Adipocyte (in vitro differentiated cells): ENCODE measurements around the gene DRG1.
"Not testable (repeated sequence)": the region's sequence is repeated elsewhere in the genome, so short reads cannot be mapped to it uniquely, and the experiment has no call there.

Experiments
- DNase-seq: peaks from one replicate; pipeline ENCODE4 v3.0.0-alpha.2; 2015; ENCODE audit warnings: low read depth
- H3K27me3 ChIP-seq: replicated peaks from 2 replicates; pipeline ENCODE4 v1.7.0; 2013; ENCODE audit warnings: mild to moderate bottlenecking, low read length, moderate library complexity; ENCODE audit not compliant: control insufficient read depth, insufficient read depth
- H3K36me3 ChIP-seq: 2 replicates; pipeline ENCODE4 v1.7.0; 2013; ENCODE audit warnings: low read length, mild to moderate bottlenecking, moderate library complexity; ENCODE audit not compliant: control insufficient read depth, insufficient read depth, severe bottlenecking
- H3K4me1 ChIP-seq: 2 replicates; pipeline ENCODE4 v1.7.0; 2013; ENCODE audit warnings: mild to moderate bottlenecking, low read length, moderate library complexity; ENCODE audit not compliant: control insufficient read depth, insufficient read depth
- H3K4me3 ChIP-seq: 2 replicates; pipeline ENCODE4 v1.7.0; 2013; ENCODE audit warnings: mild to moderate bottlenecking, low read length, moderate library complexity
- H3K9ac ChIP-seq: 2 replicates; pipeline ENCODE4 v1.7.0; 2013; ENCODE audit warnings: mild to moderate bottlenecking, low read length, moderate library complexity
- H3K9me3 ChIP-seq: 2 replicates; pipeline ENCODE4 v1.7.0; 2013; ENCODE audit warnings: mild to moderate bottlenecking, low read length, moderate library complexity; ENCODE audit not compliant: control insufficient read depth

The DRG1 gene

GRCh38 chr22:31474743-31475142 is 75.3 kb downstream of the DRG1 start:
- H3K9me3 ChIP-seq = no peaks in the 10 kb centered on the region
- peak overlapping the region; percentile 23 for H3K4me3 ChIP-seq
- peaks cover 32% of the 10 kb centered on the region for H3K4me1 ChIP-seq
- no peaks in the 10 kb centered on the region for H3K27me3 ChIP-seq
- H3K9ac ChIP-seq = peak overlapping the region; percentile 27
- peaks cover 42% of the 10 kb centered on the region for H3K36me3 ChIP-seq
- peak; percentile 95 for DNase-seq

- no peak for DNase-seq
- Histone ChIP-seq H3K4me3 (no peak overlapping the region), H3K36me3 (peaks cover 48% of the 10 kb centered on the region), H3K27me3 (no peaks in the 10 kb centered on the region), H3K9ac (no peak overlapping the region), H3K9me3 (no peaks in the 10 kb centered on the region), H3K4me1 (peaks cover 32% of the 10 kb centered on the region)
Observed at GRCh38 chr22:31475800-31476199, 76.4 kb downstream of the DRG1 start.

DNA sequence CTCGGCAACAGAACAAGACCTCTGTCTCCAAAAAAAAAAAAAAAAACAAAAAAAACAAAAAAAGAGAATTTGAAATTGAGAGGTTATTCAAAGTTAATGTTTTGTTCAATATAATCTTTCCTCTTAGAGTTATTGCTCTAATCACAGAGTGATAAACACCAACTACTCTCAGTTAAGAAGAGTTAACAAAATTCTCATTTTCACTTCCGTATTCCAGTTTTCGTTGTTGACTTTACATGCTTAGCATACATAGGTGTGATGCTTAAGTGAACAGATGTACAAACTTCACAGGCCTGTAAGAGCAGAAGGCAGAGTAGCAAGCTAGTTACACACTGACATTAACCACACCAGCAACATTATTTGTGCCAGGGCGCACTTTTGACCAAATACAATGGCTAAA is 77.9 kb downstream of the DRG1 start:
- no peaks in the 10 kb centered on the region for H3K27me3 ChIP-seq
- no peak for DNase-seq
- H3K36me3 ChIP-seq = peaks cover 54% of the 10 kb centered on the region
- H3K9me3 ChIP-seq = no peaks in the 10 kb centered on the region
- H3K4me1 ChIP-seq = peaks cover 28% of the 10 kb centered on the region
- no peak overlapping the region for H3K9ac ChIP-seq
- no peak overlapping the region for H3K4me3 ChIP-seq

DNA sequence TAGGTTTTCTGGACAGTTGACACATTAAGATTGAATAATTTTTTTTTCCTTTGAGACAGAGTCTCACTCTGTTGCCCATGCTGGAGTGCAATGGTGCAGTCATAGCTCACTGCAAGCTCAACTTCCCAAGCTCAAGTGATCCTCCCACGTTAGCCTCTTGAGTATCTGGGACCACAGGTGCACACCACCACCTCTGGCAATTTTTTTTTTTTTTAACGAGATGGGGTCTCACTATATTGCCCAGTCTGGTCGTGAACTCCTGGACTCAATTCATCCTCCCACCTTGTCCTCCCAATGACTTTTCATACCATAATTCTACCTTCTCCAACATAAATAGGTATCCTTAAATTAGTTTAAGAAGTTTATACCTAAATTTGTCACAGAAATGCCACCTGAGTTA is 81.7 kb downstream of the DRG1 start:
- DNase-seq = no peak
- Histone ChIP-seq H3K4me3 (no peak overlapping the region), H3K27me3 (no peaks in the 10 kb centered on the region), H3K36me3 (peaks cover 86% of the 10 kb centered on the region), H3K9ac (no peak overlapping the region), H3K9me3 (no peaks in the 10 kb centered on the region), H3K4me1 (peaks cover 2% of the 10 kb centered on the region)

DNA sequence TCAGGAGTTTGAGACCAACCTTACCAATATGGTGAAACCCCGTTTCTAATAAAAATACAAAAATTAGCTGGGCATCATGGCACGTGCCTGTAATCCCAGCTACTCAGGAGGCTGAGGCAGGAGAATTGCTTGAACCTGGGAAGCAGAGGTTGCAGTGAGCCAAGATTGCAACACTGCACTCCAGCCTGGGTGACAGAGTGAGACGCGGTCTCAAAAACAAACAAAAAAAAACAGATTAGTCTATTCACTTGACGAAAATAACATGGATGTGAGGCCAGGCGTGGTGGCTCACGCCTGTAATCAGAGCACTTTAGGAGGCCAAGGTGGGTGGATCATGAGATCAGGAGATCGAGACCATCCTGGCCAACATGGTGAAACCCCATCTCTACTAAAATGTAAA is 83.1 kb downstream of the DRG1 start:
- peaks cover 82% of the 10 kb centered on the region for H3K36me3 ChIP-seq
- not testable (repeated sequence) for H3K4me1 ChIP-seq, DNase-seq, H3K27me3 ChIP-seq, H3K9me3 ChIP-seq, H3K9ac ChIP-seq, H3K4me3 ChIP-seq
